Choroid plexus epithelial cell (primary cell): ENCODE measurements around the gene ERMAP.
"Not testable (repeated sequence)": the region's sequence is repeated elsewhere in the genome, so short reads cannot be mapped to it uniquely, and the experiment has no call there.

Experiments
- DNase-seq: peaks from one replicate; pipeline ENCODE4 v3.0.0-alpha.2; 2010; ENCODE audit warnings: low read depth
- H3K4me3 ChIP-seq: 2 replicates; pipeline ENCODE4 v1.5.1; 2011; ENCODE audit warnings: low read depth, mild to moderate bottlenecking, control low read depth, low read length, moderate library complexity
- CTCF ChIP-seq: conservative IDR thresholded peaks from 2 replicates; pipeline ENCODE4 v1.5.1; 2011; ENCODE audit warnings: low read depth, mild to moderate bottlenecking, control low read depth, inconsistent platforms, low read length, moderate library complexity

ERMAP gene

GRCh38 chr1:42853116-42853884 is 36.4 kb downstream of the ERMAP start:
- TF ChIP-seq CTCF = no peak
- no peak for DNase-seq
- no peak overlapping the region for H3K4me3 ChIP-seq

GRCh38 chr1:42856554-42856953 is 39.6 kb downstream of the ERMAP start:
- not testable (repeated sequence) for H3K4me3 ChIP-seq, DNase-seq

GRCh38 chr1:42859366-42859765 is 42.4 kb downstream of the ERMAP start:
- DNase-seq, H3K4me3 ChIP-seq: not testable (repeated sequence)

- TF ChIP-seq CTCF = peak; percentile 12
These were observed 43.6 kb downstream of the ERMAP start for GRCh38 chr1:42860339-42861013.

GRCh38 chr1:42861014-42861399 is 44.1 kb downstream of the ERMAP start:
- no peak for TF ChIP-seq CTCF
- no peak for DNase-seq
- H3K4me3 ChIP-seq = no peak overlapping the region

More at GRCh38 chr1:42860339-42861013, 43.6 kb downstream of the ERMAP start:
- peak; percentile 15 for DNase-seq
- H3K4me3 ChIP-seq = no peak overlapping the region

- no peak overlapping the region for H3K4me3 ChIP-seq
- TF ChIP-seq CTCF = no peak
- no peak for DNase-seq
These were observed 49.6 kb downstream of the ERMAP start for GRCh38 chr1:42866549-42866948.

GRCh38 chr1:42868466-42868865 is 51.5 kb downstream of the ERMAP start:
- not testable (repeated sequence) for DNase-seq, H3K4me3 ChIP-seq

GRCh38 chr1:42869254-42869653 is 52.3 kb downstream of the ERMAP start:
- not testable (repeated sequence) for DNase-seq, H3K4me3 ChIP-seq

- DNase-seq, H3K4me3 ChIP-seq: not testable (repeated sequence)
These were observed 52.8 kb downstream of the ERMAP start for GRCh38 chr1:42869751-42870150.

- H3K4me3 ChIP-seq, DNase-seq: not testable (repeated sequence)
These were observed 56.2 kb downstream of the ERMAP start for GRCh38 chr1:42873108-42873507.
